Lower lobe of right lung (tissue), 2 donors: ENCODE results near the gene GPR173. TPM values are rescaled to one million over a fixed set of nuclear protein-coding genes. Genes with fewer than 3 reads are reported as not detected.

Experiments used
- ATAC-seq, 2 donors: fragments of 200-7000 bp; cut with Tn5 transposase; one replicate each; pipeline ENCODE4 v1.9.1; 2020 to 2022; ENCODE audit warnings: mild to moderate bottlenecking in 2 of 2, moderate library complexity in 2 of 2
- DNase-seq: peaks from one replicate; pipeline ENCODE4 v3.0.0-alpha.2; 2020
- H3K27ac ChIP-seq: fragments of 200-600 bp; one replicate; pipeline ENCODE4 v1.8.0; 2022
- H3K27me3 ChIP-seq: fragments of 200-600 bp; one replicate; pipeline ENCODE4 v1.8.0; 2022; ENCODE audit warnings: low read depth
- H3K36me3 ChIP-seq: fragments of 200-600 bp; one replicate; pipeline ENCODE4 v1.8.0; 2022; ENCODE audit warnings: mild to moderate bottlenecking
- H3K4me1 ChIP-seq: fragments of 200-600 bp; one replicate; pipeline ENCODE4 v1.8.0; 2022
- H3K4me3 ChIP-seq: fragments of 200-600 bp; one replicate; pipeline ENCODE4 v1.8.0; 2022; ENCODE audit warnings: mild to moderate bottlenecking
- H3K9me3 ChIP-seq: fragments of 200-600 bp; one replicate; pipeline ENCODE4 v1.8.0; 2022
- intact Hi-C: fragments of 100-400 bp; cut with DNase I; formaldehyde crosslinking; loops from one replicate; pipeline ENCODE4 v1.11.0; 2022
- total RNA-seq: library from RNA; stranded (reverse); fragmentation: NEBNext Ultra II Directional; extraction: Animal tissue kit (Norgen Biotek cat#: 25700); gene quantifications from one replicate; pipeline ENCODE4 v1.2.1, GENCODE V29; 2021
- TF ChIP-seq, protein P1 (sequence below): fragments of 200-600 bp; IDR thresholded peaks from one replicate; pipeline ENCODE4 v1.8.0; 2022; ENCODE audit warnings: antibody characterized with exemption, mild to moderate bottlenecking
- donor health status: DM: no; HTN: yes; CAD: no; lungs with severe emphysema.

Gene GPR173
- total RNA-seq, 1 donor from 2014 or later, result 0.56 TPM

- Histone ChIP-seq H3K27ac (no peak overlapping the region), H3K4me1 (no peaks in the 10 kb centered on the region), H3K9me3 (no peaks in the 10 kb centered on the region), H3K27me3 (no peaks in the 10 kb centered on the region), H3K36me3 (no peaks in the 10 kb centered on the region), H3K4me3 (peak overlapping the region; percentile 46)
- TF ChIP-seq, protein P1, sequence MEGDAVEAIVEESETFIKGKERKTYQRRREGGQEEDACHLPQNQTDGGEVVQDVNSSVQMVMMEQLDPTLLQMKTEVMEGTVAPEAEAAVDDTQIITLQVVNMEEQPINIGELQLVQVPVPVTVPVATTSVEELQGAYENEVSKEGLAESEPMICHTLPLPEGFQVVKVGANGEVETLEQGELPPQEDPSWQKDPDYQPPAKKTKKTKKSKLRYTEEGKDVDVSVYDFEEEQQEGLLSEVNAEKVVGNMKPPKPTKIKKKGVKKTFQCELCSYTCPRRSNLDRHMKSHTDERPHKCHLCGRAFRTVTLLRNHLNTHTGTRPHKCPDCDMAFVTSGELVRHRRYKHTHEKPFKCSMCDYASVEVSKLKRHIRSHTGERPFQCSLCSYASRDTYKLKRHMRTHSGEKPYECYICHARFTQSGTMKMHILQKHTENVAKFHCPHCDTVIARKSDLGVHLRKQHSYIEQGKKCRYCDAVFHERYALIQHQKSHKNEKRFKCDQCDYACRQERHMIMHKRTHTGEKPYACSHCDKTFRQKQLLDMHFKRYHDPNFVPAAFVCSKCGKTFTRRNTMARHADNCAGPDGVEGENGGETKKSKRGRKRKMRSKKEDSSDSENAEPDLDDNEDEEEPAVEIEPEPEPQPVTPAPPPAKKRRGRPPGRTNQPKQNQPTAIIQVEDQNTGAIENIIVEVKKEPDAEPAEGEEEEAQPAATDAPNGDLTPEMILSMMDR, result no peak
- ATAC-seq (no peak), DNase-seq (no peak)
- intact Hi-C loops, result no loop called here
Measured at GRCh38 chrX:53049127-53049517, 533 bp downstream of the GPR173 start.

- H3K4me1 ChIP-seq, result no peaks in the 10 kb centered on the region
- H3K36me3 ChIP-seq, result no peaks in the 10 kb centered on the region
- no peaks in the 10 kb centered on the region for H3K27me3 ChIP-seq
- no peaks in the 10 kb centered on the region for H3K9me3 ChIP-seq
- intact Hi-C loops, result no loop called here
- DNase-seq (no peak), ATAC-seq (no peak)
- H3K27ac ChIP-seq, result no peak overlapping the region
- TF ChIP-seq, protein P1, result no peak
- no peak overlapping the region for H3K4me3 ChIP-seq
Measured at GRCh38 chrX:53050841-53051240, 2.3 kb downstream of the GPR173 start.

DNA sequence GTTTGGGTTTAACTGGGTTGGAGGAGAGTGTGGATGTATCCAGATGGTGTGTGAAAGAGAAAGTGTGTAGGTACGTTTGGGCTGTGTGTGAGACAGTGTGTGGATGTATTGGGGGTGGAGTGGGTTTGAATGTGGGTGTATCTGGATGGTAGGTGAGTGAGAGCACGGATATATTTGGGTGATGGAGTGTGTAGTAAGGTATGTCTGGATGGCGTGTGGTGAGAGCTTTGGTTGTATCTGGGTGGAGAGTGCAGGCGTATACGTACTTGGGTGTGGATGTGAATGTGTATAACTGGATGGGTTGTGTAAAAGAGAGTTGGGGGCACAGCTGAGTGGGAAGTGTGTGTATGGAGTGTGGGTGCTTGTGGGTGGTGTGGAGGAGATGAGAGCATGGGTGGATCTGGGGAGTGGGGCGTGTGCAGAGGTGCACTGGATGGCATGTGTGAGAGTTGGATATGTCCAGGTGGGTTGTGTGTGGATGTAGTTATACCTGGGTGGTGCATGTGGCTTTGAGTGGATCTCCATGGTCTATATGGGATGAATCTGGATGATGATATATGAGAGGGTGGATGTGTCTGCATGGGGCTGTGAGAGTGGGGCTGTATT lies 6.8 kb downstream of the GPR173 start:
- intact Hi-C loops, result no loop called here
- H3K4me1 ChIP-seq, result no peaks in the 10 kb centered on the region
- no peaks in the 10 kb centered on the region for H3K27me3 ChIP-seq
- H3K9me3 ChIP-seq, result no peaks in the 10 kb centered on the region
- no peak overlapping the region for H3K4me3 ChIP-seq
- ATAC-seq (no peak), DNase-seq (no peak)
- TF ChIP-seq, protein P1, result no peak
- no peaks in the 10 kb centered on the region for H3K36me3 ChIP-seq
- H3K27ac ChIP-seq, result no peak overlapping the region

GRCh38 chrX:53056292-53056691 lies 7.7 kb downstream of the GPR173 start:
- ATAC-seq (no peak), DNase-seq (no peak)
- no peaks in the 10 kb centered on the region for H3K36me3 ChIP-seq
- TF ChIP-seq, protein P1, result no peak
- H3K4me3 ChIP-seq, result no peak overlapping the region
- no peak overlapping the region for H3K27ac ChIP-seq
- intact Hi-C loops, result no loop called here
- H3K9me3 ChIP-seq, result no peaks in the 10 kb centered on the region
- no peaks in the 10 kb centered on the region for H3K4me1 ChIP-seq
- H3K27me3 ChIP-seq, result no peaks in the 10 kb centered on the region

DNA sequence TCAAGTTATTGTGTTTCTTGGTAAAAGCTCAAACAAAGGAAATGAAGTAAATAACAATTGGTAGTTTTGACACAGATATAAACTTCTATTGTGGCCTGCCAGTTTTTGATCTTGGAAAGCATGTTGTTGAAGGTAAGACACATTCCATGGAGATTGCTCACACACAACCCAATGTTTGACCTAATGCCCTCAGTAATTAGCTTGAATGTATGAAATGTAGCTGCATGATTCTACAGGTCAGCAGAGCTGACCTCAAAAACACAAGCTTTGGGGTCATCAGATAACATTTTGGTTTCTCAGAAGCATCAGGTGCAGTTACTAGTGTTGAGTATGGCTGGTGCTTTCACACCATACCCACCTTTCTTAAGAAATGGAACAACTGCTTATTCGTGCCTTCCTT lies 16.5 kb downstream of the GPR173 start:
- intact Hi-C loops, result no loop called here
- DNase-seq (no peak), ATAC-seq (no peak)
- Histone ChIP-seq H3K27ac (no peak overlapping the region), H3K9me3 (no peaks in the 10 kb centered on the region), H3K4me3 (no peak overlapping the region), H3K4me1 (no peaks in the 10 kb centered on the region), H3K27me3 (no peaks in the 10 kb centered on the region), H3K36me3 (no peaks in the 10 kb centered on the region)
- TF ChIP-seq, protein P1, result no peak

- Histone ChIP-seq H3K27me3 (no peaks in the 10 kb centered on the region), H3K27ac (no peak overlapping the region), H3K4me3 (no peak overlapping the region), H3K4me1 (no peaks in the 10 kb centered on the region), H3K36me3 (no peaks in the 10 kb centered on the region), H3K9me3 (no peaks in the 10 kb centered on the region)
- no peak for DNase-seq
- TF ChIP-seq, protein P1, result no peak
- intact Hi-C loops, result no loop called here
- no peak for ATAC-seq
Measured at GRCh38 chrX:53071064-53071463, 22.5 kb downstream of the GPR173 start.
